Suppressor macrophage treated with lipopolysaccharide for 1 hour (primary cell): Measurements from ENCODE around the gene EBF4.

ENCODE experiments used
- DNase-seq, 3 donors: peaks; one replicate each; pipeline ENCODE4 v3.0.0-alpha.2; 2020 to 2022

EBF4 gene

DNA sequence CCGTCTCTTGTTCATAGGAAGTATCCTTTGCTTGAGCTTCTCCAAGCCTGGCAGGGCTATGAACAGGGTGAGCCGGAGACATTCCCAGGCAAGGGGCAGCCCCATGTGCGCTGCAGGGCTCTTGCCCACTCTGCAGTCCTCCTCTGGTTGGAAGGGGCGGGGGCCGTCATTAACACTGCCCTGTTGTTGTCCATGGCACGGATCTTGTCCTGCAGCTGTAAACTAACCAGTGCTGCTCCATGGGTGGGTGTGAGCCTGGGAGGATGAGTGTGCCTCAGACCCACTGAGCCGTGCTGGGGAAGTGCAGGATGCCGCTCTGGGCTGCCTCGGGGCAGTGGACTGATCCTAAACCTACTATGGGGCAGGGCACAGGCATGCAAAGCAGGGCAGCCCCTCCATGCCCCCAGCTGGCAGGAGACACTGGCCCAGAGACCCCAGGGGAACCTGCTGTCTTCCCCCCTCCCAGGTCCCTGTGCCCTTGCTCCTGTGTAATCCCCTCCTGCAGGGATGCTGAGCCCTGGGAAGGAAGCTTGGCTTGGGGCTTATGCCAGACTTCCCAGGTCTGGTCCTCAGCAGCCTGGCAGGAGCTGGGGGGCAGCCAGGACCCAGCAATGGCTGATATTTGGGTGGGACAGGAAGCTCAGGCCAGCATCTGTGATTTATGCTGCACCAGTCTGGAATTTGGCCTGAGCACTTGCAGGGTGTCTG lies 8.5 kb downstream of the EBF4 start:
- no peak for DNase-seq

DNA sequence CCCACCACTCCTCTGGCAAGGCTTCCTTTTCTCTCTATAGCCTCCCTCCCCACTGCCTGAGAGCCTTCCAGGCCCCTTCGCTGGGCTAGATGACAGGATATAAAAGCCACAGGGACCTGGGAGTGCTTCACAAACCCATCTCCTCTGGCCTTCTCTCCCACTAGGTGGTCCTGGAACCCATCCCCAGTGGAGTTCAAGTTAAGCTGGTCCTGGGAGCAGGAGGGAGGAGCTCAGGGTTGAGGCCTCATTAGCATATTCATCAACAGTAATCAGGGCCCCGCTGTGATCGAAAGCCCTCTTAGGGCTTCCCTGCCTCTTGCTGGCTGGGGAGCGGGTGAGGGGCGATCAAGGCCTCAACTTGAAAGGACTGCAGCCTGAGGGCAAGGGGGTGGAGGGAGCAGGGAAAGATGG lies 9.1 kb downstream of the EBF4 start:
- no peak for DNase-seq

DNA sequence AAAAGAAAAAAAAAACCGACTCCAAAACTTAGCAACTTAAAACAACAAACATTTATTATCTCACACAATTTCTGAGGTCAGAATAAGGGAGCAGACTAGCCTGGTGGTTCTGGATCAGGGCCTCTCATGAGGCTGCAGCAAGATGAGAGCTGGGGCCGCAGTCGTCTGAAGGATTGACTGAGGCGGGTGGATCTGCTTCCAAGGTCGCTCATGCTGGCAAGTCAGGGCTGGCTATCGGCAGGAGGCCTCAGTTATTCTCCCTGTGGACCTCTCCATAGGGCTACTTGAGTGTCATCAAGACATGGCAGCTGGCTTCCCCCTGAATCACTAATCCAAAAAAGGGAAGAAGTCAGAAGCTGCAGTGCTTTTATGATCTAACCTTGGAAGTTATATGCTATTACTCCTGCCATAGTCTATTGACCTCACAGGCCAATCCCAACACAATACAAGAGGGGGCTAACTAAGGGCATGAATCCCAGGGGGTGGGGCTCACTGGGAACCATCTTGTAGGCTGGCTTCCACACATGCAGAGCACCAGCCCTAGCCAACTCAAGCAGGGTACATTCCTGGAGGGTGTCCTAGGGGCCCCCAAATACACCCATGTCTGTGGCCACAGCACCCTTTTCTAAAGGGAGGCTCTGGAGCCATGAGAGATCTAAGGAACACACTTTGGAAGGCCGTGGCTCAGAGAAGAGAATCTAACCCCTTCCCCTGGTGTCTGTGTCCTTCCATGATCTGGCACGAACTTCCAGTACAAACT lies 11.3 kb downstream of the EBF4 start:
- no peak for DNase-seq

DNA sequence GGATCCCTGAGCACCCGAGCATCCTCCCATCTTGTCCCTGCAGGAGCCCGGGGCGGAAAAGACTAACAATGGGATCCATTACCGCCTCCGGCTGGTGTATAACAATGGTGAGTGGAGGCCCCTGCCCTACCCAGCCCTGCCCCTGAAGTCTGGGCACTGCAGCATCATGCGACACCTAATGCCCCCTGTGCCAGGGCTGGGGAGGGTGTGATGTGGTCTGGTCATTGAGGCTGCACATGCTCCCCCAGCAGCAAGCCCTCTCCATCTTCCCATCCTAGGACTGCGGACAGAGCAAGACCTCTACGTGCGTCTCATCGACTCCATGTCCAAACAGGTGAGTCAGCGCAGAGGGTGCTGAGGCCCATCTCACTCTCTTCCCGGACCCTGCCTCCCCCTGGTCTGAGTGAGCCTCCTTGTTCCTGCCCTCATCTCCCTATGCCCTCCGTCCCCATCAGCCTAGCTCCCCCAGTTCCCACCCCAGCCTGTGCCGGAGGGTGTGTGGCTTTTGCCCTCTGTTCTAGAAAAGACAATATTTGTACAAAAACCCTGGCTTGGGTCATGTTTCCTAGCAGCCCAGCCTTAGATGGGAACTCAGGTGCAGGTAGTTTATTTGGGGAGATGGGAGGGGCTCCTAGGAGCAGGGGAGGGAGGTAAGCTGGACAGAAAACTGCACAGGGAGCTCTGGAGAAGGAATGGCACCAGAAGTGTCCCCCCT lies 13.5 kb downstream of the EBF4 start:
- DNase-seq: no peak

DNA sequence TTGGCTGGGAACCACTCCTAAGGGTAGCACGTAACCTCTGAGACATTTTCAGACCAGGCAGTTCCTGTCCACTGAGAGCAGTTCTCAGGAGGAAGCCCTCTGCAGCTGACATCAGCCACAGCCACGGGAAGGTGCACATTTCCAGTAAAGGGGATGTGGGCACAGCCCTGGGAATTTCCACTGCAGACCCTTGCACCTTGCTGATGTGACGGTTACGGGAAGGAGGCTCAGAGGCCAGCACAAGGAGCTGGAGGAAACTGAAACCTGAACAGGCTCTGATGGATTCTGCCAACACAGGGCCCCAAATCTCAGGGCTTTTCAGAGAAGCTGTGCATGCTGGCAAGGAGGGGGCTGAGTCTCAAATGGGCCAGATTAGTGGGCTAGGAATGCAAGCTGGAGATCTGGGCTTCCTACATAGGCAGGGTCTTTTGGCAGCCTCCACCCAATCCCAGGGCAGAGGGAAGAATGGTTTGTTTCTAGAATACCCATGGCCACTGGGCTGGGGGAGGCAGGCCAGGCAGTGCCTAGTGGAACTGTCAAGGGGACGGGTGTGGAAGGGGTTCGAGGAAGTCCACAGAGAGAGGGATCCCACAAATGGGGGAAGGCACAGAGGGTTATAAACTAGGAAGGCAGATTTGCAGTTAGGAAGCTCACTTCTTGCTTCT lies 14.2 kb downstream of the EBF4 start:
- DNase-seq: peak in 2 of 3 donors; percentile 24 to 66

DNA sequence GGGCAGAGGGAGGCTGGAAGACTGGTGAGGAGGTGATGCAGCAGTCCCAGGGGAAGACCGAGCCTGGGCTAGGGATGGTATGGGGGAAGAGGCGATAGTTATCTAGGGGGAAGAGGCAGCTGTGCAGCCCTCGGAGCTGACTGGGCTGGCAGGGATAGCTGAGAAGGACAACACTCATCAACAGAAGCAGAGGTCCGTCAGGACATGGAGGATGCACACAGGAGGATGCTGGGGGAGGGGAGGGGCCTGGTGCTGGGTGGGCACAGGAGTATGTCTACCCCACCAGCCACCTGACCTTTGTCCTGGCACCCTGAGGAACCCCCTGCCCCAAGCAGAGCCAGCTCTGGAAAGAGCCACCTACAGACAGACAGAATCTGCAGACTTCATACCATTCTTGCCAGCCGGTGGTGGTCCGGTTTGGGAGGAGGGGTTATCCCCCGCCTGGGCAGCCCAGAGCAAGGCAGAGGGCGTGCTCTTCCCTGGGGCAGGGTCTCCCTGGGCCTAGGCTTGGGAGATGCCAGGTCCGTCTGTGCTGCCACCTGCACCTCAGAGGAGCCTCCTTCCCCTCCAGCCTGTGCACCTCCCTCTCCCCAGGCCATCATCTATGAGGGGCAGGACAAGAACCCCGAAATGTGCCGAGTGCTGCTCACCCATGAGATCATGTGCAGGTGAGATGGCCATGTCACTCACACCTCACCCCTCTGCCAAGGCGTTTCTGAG lies 14.9 kb downstream of the EBF4 start:
- no peak for DNase-seq

DNA sequence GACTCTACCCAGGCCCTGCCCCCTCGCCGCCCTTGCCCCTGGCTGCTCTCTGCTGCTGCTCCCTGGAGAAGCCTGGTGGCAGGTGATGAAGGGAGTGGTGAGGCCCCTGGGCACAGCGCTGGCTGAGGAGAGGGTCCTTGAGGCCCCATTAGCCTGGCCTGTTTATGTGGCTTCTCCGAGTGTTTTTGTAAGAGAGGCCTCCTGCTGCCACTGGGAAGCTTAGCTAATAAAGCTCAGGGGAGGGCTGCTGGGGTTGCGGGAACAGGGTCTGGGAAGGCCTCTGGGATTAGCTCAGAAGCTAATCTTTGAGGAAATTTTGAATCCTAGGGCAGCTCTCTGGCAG lies 15.5 kb downstream of the EBF4 start:
- DNase-seq: no peak

DNA sequence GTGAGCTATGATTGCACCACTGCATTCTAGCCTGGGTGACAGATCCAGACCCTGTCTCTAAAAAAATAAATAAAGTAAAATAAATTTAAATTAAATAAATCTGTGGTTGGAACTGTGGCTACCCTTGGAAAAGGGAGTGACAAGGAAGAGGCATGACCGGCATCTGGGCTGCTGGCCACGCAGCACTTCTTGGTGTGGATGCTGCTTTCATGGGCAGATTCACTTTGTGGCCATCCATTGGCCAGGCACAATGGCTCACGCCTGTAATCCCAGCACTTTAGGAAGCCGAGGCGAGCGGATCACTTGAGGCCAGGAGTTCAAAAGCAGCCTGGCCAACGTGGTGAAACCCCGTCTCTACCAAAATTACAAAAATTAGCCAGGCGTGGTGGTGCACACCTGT lies 16.1 kb downstream of the EBF4 start:
- no peak for DNase-seq

DNA sequence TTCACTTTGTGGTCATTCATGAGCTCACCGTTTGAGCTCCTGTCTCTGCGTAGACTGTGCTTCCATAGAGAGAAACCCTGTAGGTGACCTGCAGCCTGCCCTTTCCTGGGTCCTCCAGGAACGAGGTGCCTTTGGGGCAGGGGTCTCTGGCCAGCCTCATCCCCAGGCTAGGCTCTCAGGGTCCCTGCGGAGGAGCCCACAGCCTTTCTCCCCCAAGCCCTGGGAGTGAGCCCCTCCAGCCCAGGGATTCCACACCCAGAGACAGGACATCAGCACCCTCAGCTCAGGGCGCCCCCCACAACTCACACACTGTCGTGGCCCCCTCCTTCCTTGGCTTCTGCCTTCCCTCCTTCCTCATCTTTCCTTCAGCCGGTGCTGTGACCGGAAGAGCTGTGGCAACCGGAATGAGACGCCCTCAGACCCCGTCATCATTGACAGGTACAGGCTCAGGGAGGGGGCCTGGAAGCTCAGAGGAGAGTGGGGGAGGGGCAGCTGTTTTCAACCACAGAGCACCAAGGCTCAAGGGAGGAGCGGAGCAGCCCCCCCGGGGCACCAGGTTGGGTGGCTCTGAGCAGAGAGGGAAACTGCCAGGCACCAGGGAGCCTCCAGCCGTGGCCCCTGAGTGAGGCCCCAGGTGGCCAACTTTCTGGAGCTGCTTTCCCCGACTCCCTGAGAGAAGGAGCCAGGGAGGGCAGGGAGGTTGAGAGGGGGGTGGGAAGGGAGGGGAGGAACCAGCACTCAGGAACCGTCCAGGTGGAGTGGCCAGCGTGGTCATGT lies 16.8 kb downstream of the EBF4 start:
- DNase-seq: no peak

DNA sequence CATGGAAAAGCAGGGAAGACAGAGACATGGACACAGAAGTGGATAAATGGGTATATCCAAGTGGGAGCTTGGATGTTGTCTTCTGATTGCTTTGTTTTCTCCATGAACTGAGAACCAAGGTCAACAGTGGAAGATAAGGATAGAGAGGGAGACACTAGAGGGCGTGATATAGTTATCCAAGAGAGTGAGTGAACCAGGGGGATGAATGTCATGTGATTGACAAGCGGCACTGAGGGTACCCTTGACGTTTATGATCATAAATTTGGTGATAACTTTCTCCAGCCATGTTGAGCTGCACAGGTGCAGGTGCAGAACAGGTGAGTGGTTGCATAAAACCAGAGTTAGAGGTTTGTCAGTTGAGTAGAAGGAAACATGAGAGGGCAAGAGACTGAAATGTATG lies 20.7 kb downstream of the EBF4 start:
- DNase-seq: peak in 1 of 3 donors; percentile 24

DNA sequence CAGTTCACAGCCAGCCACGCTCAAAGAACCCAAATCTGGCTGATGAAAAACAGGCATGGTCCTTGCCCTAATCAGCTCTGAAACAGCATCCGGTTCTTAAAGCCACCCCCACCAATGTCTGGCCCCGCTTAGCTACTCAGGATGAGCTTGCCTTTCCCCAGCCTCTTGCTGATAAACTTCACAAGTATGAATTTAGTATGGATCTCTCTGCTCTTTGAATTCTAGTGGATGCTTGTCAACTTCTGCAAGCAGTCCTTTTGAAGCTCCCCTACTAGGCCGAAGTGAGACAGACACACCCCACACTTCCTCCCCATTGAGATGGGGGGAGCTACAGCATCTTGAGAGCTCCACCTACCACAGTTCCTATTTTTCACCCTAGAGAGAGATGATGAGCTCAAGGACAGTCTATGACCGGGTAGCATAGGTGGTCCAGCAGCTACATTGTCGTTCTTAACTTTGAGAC lies 36.7 kb downstream of the EBF4 start:
- DNase-seq: peak in 2 of 3 donors; percentile 10 to 18

DNA sequence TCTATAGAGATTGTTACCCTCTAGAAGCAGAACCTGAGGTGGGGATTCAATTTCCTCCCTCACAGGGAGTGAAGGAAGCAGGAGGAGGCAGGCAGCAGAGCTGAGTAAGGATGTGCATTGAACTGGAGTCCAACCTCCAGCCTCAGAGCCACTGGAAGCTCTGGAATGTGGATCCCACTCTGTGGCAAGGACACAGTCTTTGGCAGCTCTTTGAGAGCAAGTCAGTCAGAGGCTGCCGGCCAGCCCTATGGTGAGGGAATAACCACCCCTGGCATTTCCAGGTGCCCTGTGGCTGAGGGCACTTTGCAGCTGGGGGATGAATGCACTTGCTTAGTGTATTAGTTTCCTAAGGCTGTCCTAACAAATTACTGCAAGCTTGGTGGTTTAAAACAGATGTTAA lies 37.2 kb downstream of the EBF4 start:
- DNase-seq: no peak

DNA sequence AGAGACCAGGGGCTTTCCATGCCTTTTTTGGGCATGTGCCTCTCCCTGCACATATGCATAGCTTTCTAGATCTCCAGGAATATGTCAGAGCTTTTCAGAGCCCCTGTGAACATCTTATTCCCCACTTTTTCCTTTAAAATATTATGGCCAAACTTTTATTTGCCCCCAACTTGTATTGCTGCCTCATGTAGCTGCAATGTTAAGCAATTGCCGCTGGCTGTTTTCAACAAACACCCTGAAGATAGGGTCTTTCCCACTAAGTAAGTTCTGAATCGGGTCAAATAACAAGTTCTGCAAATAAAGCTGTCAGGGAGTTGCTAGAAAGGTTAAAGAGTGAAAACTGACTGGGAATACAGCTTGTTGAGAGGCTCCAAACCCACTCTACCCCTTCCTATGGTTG lies 42.3 kb downstream of the EBF4 start:
- no peak for DNase-seq

DNA sequence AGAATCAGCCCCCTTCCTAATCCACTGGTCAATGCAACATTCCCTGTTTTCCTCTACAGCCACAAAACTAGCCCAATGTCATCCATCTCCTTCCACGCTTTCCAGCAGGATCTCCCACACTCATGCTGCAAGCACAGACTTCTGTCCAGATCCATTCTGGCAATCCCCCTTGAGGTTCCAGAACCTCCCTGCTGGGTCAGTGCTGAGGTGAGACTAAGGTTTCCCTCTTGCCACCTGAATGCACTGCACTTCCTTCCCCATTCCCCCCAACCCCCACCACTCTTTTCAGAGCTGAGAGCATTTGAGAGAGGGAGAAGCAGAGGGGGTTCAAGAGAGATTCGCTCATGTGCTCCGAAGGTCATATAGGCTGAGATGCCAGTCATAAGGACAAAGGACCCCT lies 43.9 kb downstream of the EBF4 start:
- DNase-seq: no peak

DNA sequence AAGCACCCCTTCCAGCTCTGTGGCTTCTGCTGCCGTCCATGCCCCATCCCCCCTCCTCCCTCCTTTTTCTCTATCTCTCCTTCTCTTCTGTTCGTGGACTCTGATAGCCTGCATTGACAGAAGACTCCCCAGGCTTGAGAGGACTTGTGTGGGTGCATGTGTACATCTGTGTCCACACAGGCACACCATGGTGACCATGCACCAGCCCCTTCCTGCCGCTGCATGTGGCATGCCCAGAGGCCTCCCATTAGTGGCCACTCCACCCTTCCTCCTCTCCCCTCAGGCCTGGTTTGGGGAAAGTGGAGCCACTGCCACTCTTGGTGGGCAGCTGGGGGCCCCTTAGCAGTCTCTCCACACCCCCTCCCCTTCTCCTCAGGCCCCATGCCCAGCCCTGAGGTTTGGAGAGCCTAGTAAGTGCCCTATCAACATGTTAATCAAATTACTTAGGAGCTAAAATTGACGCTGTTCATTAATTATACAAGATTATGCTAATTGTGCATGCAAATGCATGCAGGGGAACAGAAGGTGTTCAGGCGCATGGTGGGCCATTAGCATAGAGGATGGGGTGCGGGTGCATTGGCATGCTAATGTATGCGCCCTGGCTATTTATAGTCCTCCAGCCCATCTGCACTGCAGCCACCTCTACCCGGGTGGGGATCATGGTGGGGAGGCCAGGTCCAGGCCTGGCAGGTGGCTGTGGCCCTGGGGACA lies 45.9 kb downstream of the EBF4 start:
- DNase-seq: no peak

DNA sequence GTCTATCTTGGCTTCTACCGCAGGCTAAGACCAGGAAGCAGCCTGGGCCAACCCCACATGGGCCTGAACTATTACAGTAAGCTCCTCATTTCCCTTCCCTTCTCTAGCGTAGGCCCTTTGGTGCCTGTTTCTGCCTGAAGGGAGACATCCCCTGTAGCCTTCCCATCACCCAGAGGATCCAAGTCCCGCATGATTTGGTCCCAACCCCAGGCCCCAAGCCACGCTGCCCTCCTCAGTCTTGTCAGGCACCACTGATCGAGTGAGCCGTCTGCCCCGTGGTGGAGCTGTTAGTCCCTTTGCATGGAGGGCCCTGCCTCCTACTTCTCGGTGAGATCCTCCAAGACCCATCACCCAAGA lies 46.4 kb downstream of the EBF4 start:
- DNase-seq: no peak

DNA sequence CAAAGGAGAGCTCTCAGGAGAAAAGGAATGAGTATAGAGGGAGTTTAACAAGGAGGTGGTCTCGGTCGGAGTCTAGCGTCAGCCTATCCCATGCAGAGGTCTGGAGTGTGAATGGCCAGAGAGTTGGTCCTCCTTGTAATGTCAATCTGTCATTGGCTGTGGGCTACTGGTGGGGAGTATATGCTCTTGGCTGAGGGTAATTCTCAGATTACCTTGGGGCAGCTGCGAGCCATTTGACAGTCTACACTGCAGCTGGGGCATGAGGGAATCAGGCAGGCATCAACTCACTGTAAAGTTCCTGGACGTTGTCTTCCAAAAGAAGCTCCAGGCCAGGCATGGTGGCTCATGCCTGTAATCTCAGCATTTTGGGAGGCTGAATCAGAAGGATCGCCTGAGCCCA lies 48.1 kb downstream of the EBF4 start:
- DNase-seq: no peak

DNA sequence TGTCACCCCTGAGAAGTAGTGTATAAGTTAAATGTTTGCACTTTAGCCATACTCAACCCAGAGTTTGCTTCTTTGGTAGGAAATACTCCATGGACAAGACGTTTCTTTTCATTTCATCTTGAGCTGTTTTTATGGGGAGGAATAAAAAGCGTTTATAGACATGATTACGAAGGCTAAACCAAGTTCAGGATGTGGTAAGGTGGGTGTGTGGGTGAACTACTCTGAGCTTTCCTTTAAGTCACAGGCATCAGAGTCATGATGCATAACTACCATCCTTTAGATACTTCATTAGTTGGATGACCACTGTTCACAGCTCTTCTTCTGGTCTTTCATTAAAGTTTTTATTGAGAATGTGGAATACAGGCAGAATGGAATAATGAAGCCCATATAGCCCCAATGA lies 48.9 kb downstream of the EBF4 start:
- no peak for DNase-seq

DNA sequence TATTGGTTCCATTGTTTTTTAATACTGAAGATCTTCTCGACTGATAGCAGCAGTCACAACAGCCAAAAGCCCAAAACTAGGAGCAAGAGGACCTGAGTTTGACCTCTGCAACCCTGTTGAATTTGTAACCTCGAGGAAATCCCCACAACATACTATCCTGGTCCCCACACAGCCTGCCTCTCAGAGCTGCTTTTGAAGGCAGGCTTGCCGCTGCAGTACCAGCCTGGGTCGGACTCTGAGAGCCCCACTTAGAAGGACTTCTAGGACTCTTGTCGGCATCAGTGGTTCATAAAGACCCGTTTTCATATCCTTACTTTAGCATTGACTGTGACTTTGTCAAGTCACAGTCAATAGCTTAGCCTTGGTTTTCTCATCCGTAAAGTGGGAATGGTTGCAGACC lies 49.3 kb downstream of the EBF4 start:
- no peak for DNase-seq

DNA sequence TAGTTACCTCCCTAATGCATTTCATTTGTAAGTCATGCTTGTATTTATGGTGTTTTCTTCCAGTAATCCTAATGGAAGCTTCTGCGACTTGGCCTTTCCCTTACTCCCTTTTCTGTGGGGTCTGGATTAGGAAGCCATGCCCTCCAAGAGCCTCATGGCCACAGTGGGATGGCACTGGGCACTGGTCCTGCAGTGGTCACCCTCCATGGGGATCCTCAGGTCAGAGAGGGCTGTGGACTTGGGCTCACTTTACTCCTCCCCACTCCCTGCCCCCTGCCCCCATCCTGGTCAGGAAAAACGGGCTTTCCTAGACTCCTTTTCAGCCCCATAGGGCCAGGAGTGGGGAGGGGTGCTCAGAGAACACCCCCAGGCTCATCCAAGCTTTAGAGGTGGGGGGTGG lies 49.9 kb downstream of the EBF4 start:
- DNase-seq: no peak

DNA sequence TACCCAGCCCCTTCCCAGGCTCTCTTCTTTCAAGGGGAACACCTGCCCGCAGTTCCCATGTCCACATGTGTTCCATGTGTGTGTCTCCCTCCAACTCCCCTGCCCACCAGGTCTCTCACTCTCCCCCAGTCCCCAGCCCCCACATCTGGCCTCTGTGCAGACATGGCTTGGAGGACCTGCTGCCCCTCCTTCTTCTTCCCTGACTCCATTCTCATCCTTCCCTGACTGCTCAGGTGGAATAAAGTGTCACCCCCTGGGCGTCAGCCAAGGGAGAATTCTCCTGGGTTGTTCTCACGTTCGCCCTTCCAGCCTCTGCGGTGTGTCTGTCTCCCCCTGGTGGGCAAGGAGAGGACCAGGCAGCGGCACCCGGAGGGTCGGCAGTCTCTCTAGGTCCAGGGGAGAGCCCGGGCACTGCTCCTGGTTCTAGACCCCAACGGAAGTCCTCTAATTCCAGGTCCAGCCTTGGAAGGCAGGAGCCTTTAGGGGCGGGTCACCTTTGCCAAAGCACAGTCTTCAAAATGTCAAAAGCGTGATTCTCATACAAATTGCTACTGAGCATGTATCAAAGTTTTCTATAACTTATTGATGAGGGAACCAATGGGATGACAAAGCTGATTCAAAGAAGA lies 50.5 kb downstream of the EBF4 start:
- DNase-seq: peak; percentile 74 to 88 (median 80)
